A549 (cell line): Measurements from ENCODE around the gene MARCHF9. TPM values are rescaled to one million over a fixed set of nuclear protein-coding genes. Genes with fewer than 3 reads are reported as not detected.
"Not testable (repeated sequence)": the region's sequence is repeated elsewhere in the genome, so short reads cannot be mapped to it uniquely, and the experiment has no call there.

Source experiments
- ATAC-seq, 2 experiments: fragments of 200-7000 bp in 1 of 2; fragments of >200 bp in 1 of 2; cut with Nextera tagmentation in 1 of 2; cut with Tn5 transposase in 1 of 2; 3 replicates each; pipeline versions ENCODE4 v1.8.0 to v1.9.1; 2018 to 2020; ENCODE audit warnings: mild to moderate bottlenecking in 1 of 2, moderate library complexity in 1 of 2
- CTCF ChIA-PET: fragments of 300-600 bp; sonication (Branson Sonifier 250); formaldehyde crosslinking; extraction: SDS; loops from one replicate; lab custom pipeline; 2021; ENCODE audit warnings: antibody characterized with exemption, inconsistent platforms; lab: Yijun Ruan, JAX
- POLR2A ChIA-PET: fragments of 350-600 bp; formaldehyde crosslinking; extraction: SDS; loops from one replicate; lab custom pipeline; 2021; ENCODE audit warnings: antibody characterized with exemption, inconsistent platforms; lab: Yijun Ruan, JAX
- DNase-seq, 2 experiments: peaks; one replicate each; pipeline versions ENCODE4 v3.0.0 to v3.0.0-alpha.2; 2011 to 2016; ENCODE audit warnings: low read depth in 1 of 2, low spot score in 1 of 2
- FAIRE-seq: peaks from 2 replicates; lab custom pipeline; 2011; peaks lifted over from hg19 to GRCh38; lab: Jason Lieb, UNC
- H3K27ac ChIP-seq, 2 experiments: fragments of >200 bp; sonication (Bioruptor Twin); formaldehyde crosslinking; 3 replicates each; pipeline ENCODE4 v1.5.1; 2016 to 2017
- H3K4me1 ChIP-seq: fragments of >200 bp; sonication (Bioruptor Twin); formaldehyde crosslinking; 3 replicates; pipeline ENCODE4 v1.6.1; 2016
- H3K4me2 ChIP-seq: fragments of >200 bp; sonication (Bioruptor Twin); formaldehyde crosslinking; 3 replicates; pipeline ENCODE4 v1.6.1; 2016
- H3K4me3 ChIP-seq: fragments of >200 bp; sonication (Bioruptor Twin); formaldehyde crosslinking; 3 replicates; pipeline ENCODE4 v1.5.1; 2016
- H3K9me3 ChIP-seq: fragments of >200 bp; sonication (Bioruptor Twin); formaldehyde crosslinking; 3 replicates; pipeline ENCODE4 v1.6.1; 2016
- BCL3 ChIP-seq: fragments of >200 bp; sonication (Bioruptor Twin); formaldehyde crosslinking; IDR thresholded peaks from 3 replicates; pipeline ENCODE4 v1.6.1; 2016
- CBX2 ChIP-seq: fragments of 200-600 bp; sonication (generic); IDR thresholded peaks from 2 replicates; pipeline ENCODE4 v1.6.1; 2016; ENCODE audit warnings: low read depth, mild to moderate bottlenecking, borderline replicate concordance
- CHD2 ChIP-seq: fragments of 150-350 bp; IDR thresholded peaks from 2 replicates; pipeline ENCODE4 v1.6.1; 2014; ENCODE audit warnings: low read length; ENCODE audit not compliant: partially characterized antibody
- CHD4 ChIP-seq: fragments of 200-600 bp; sonication (generic); IDR thresholded peaks from 2 replicates; pipeline ENCODE4 v1.6.1; 2016; ENCODE audit warnings: antibody characterized with exemption, mild to moderate bottlenecking, borderline replicate concordance
- EHMT2 ChIP-seq: fragments of 200-600 bp; sonication (generic); IDR thresholded peaks from 2 replicates; pipeline ENCODE4 v1.6.1; 2016; ENCODE audit warnings: antibody characterized with exemption, low read depth, mild to moderate bottlenecking, moderate library complexity
- EP300 ChIP-seq, 2 experiments: fragments of >200 bp; sonication (Bioruptor Twin); formaldehyde crosslinking; IDR thresholded peaks; 2 replicates in 1 of 2; 3 replicates in 1 of 2; pipeline ENCODE4 v1.6.1; 2016 to 2017
- ESRRA ChIP-seq: fragments of 150-350 bp; IDR thresholded peaks from 2 replicates; pipeline ENCODE4 v1.6.1; 2014; ENCODE audit warnings: mild to moderate bottlenecking, low read length, borderline replicate concordance
- FOSL2 ChIP-seq, 2 experiments: fragments of 450-650 bp in 1 of 2; fragments of >200 bp in 1 of 2; sonication (Bioruptor Twin) in 1 of 2; formaldehyde crosslinking; IDR thresholded peaks; 2 replicates each; pipeline versions ENCODE4 v1.5.0 to v1.6.1; 2016 to 2020; ENCODE audit warnings: mild to moderate bottlenecking in 1 of 2, moderate library complexity in 1 of 2
- HOXB13 ChIP-seq: fragments of 250-450 bp; sonication (Bioruptor Pico); IDR thresholded peaks from 2 replicates; pipeline ENCODE4 v1.5.0; 2020; ENCODE audit warnings: low read depth, mild to moderate bottlenecking, moderate library complexity
- HOXB5 ChIP-seq: fragments of 250-450 bp; sonication (Bioruptor Pico); IDR thresholded peaks from 2 replicates; pipeline ENCODE4 v1.5.0; 2020; ENCODE audit warnings: mild to moderate bottlenecking, moderate library complexity
- MAFK ChIP-seq: fragments of 450-650 bp; IDR thresholded peaks from 2 replicates; pipeline ENCODE4 v1.6.1; 2014; ENCODE audit not compliant: partially characterized antibody
- NFE2L2 ChIP-seq: fragments of 150-350 bp; conservative IDR thresholded peaks from 2 replicates; pipeline ENCODE4 v1.6.1; 2014; ENCODE audit warnings: low read length
- PHF8 ChIP-seq: fragments of 200-600 bp; sonication (generic); IDR thresholded peaks from 2 replicates; pipeline ENCODE4 v1.6.1; 2016; ENCODE audit warnings: low read depth, mild to moderate bottlenecking, antibody characterized with exemption, moderate library complexity, borderline replicate concordance
- POLR2A ChIP-seq: IDR thresholded peaks from 2 replicates; pipeline ENCODE4 v1.6.1; 2012; ENCODE audit warnings: mild to moderate bottlenecking, low read length
- SMC3 ChIP-seq: fragments of >200 bp; sonication (Bioruptor Twin); formaldehyde crosslinking; IDR thresholded peaks from 3 replicates; pipeline ENCODE4 v1.6.1; 2018; ENCODE audit warnings: inconsistent platforms
- SREBF2 ChIP-seq: fragments of 450-650 bp; IDR thresholded peaks from 2 replicates; pipeline ENCODE4 v1.6.1; 2014; ENCODE audit warnings: mild to moderate bottlenecking, moderate library complexity
- TFCP2L1 ChIP-seq: fragments of 250-450 bp; sonication (Bioruptor Pico); IDR thresholded peaks from 2 replicates; pipeline ENCODE4 v1.5.0; 2021; ENCODE audit warnings: mild to moderate bottlenecking
- TP53 ChIP-seq: fragments of 250-450 bp; sonication (Bioruptor Pico); IDR thresholded peaks from 2 replicates; pipeline ENCODE4 v1.5.0; 2021; ENCODE audit warnings: mild to moderate bottlenecking, moderate library complexity
- ZC3H11A ChIP-seq: fragments of 450-650 bp; IDR thresholded peaks from 2 replicates; pipeline ENCODE4 v1.6.1; 2014; ENCODE audit warnings: antibody characterized with exemption, mild to moderate bottlenecking
- ZFP36 ChIP-seq: fragments of 450-650 bp; IDR thresholded peaks from 2 replicates; pipeline ENCODE4 v1.6.1; 2014; ENCODE audit warnings: borderline replicate concordance; ENCODE audit not compliant: partially characterized antibody
- WGBS: methylation state at CpG from one replicate; pipeline ENCODE4 v1.1.6; 2017; ENCODE audit errors: missing lambda C conversion rate; 5-methylcytosine and 5-hydroxymethylcytosine counted together
- polyA plus RNA-seq, 4 experiments: library from polyadenylated mRNA; depleted of rRNA in 3 of 4; stranded (reverse); fragments of >200 nt; fragmentation: RNase III in 1 of 4; extraction: RNeasy Plus Mini Kit Qiagen cat#74134 plus additional on column Dnase treatment in 1 of 4; gene quantifications; 2 replicates in 3 of 4; 3 replicates in 1 of 4; pipeline ENCODE4 v1.2.3, GENCODE V29; 2011 to 2017
- TF ChIP-seq, protein P1 (sequence below): IDR thresholded peaks from 2 replicates; pipeline ENCODE4 v1.6.1; 2012
- TF ChIP-seq, protein P2 (sequence below): fragments of >200 bp; sonication (Bioruptor Twin); formaldehyde crosslinking; IDR thresholded peaks from 2 replicates; pipeline ENCODE4 v1.6.1; 2016
- TF ChIP-seq, protein P3 (sequence below): fragments of 200-600 bp; sonication (generic); IDR thresholded peaks from 2 replicates; pipeline ENCODE4 v1.6.1; 2016; ENCODE audit warnings: antibody characterized with exemption, mild to moderate bottlenecking, moderate library complexity

The MARCHF9 gene
- polyA plus RNA-seq, 2 of the 4 experiments (the other 2 are of a cell fraction): 6.8 to 7.2 TPM

DNA sequence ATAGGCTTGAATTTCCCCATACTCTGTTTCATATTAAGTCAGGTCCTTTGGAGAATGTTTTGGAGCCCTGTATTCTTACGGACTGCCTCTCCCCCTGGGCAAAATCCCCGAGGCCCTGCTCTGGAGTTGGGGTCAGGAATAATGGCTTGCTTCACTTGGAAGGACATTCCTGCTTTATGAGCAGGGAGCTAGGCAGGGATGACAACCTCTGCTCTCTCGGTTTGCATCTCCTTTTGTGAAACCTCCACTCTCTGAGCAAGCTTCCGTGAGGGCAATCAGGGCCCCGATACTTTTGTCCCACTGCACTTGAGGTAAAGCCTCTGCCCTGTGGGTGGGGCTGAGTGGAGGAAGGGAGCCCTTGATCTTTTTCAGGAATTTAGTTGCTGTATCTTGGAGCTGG lies 41.7 kb upstream of the MARCHF9 start:
- FAIRE-seq: no peak
- WGBS: 67% methylated on average over 5 of the region's 5 CpGs
- no peak for TF ChIP-seq TFCP2L1 (CRISPR knock-in tag)
- TF ChIP-seq, protein P1, sequence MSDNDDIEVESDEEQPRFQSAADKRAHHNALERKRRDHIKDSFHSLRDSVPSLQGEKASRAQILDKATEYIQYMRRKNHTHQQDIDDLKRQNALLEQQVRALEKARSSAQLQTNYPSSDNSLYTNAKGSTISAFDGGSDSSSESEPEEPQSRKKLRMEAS: no peak
- no peak for TF ChIP-seq EP300 (IDR thresholded peaks at IDR 0.05)
- TF ChIP-seq ZC3H11A: no peak
- no peak for TF ChIP-seq MAFK
- TF ChIP-seq HOXB13 (CRISPR knock-in tag): no peak
- no peak for TF ChIP-seq FOSL2 (IDR thresholded peaks at IDR 0.05)
- no peak for TF ChIP-seq FOSL2 (CRISPR knock-in tag; IDR thresholded peaks at IDR 0.05)
- no peak for TF ChIP-seq HOXB5 (CRISPR knock-in tag)
- TF ChIP-seq NFE2L2: no peak
- TF ChIP-seq, protein P2, sequence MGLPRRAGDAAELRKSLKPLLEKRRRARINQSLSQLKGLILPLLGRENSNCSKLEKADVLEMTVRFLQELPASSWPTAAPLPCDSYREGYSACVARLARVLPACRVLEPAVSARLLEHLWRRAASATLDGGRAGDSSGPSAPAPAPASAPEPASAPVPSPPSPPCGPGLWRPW: no peak
- TF ChIP-seq PHF8: no peak
- no peak for TF ChIP-seq BCL3
- TF ChIP-seq, protein P3, sequence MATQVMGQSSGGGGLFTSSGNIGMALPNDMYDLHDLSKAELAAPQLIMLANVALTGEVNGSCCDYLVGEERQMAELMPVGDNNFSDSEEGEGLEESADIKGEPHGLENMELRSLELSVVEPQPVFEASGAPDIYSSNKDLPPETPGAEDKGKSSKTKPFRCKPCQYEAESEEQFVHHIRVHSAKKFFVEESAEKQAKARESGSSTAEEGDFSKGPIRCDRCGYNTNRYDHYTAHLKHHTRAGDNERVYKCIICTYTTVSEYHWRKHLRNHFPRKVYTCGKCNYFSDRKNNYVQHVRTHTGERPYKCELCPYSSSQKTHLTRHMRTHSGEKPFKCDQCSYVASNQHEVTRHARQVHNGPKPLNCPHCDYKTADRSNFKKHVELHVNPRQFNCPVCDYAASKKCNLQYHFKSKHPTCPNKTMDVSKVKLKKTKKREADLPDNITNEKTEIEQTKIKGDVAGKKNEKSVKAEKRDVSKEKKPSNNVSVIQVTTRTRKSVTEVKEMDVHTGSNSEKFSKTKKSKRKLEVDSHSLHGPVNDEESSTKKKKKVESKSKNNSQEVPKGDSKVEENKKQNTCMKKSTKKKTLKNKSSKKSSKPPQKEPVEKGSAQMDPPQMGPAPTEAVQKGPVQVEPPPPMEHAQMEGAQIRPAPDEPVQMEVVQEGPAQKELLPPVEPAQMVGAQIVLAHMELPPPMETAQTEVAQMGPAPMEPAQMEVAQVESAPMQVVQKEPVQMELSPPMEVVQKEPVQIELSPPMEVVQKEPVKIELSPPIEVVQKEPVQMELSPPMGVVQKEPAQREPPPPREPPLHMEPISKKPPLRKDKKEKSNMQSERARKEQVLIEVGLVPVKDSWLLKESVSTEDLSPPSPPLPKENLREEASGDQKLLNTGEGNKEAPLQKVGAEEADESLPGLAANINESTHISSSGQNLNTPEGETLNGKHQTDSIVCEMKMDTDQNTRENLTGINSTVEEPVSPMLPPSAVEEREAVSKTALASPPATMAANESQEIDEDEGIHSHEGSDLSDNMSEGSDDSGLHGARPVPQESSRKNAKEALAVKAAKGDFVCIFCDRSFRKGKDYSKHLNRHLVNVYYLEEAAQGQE: no peak
- no peak for TF ChIP-seq TP53 (CRISPR knock-in tag)
- TF ChIP-seq CHD4: no peak
- TF ChIP-seq, all 56 proteins: peak for 0
- H3K4me2 ChIP-seq: no peak overlapping the region
- POLR2A ChIA-PET: no interaction called here
- no peaks in the 10 kb centered on the region for H3K4me1 ChIP-seq
- no peak overlapping the region for H3K4me3 ChIP-seq
- CTCF ChIA-PET: interaction anchor here (0.6 to 2.6 kb wide), 7 partner anchors 10 to 130 kb away, joined by 3 to 16 read pairs (median 3); partner anchors contain the start of gene OS9
- DNase-seq (no peak), ATAC-seq (no peak)
- no peaks in the 10 kb centered on the region for H3K9me3 ChIP-seq
- no peak overlapping the region for H3K27ac ChIP-seq

- H3K4me2 ChIP-seq, H3K9me3 ChIP-seq, ATAC-seq, H3K27ac ChIP-seq, DNase-seq, POLR2A ChIA-PET, FAIRE-seq, H3K4me3 ChIP-seq, H3K4me1 ChIP-seq: not testable (repeated sequence)
- CTCF ChIA-PET: interaction anchor here (0.6 to 2.9 kb wide), 5 partner anchors 11 to 1329 kb away, joined by 3 to 23 read pairs (median 3); no protein-coding TSS in a partner anchor
- WGBS: 94% methylated on average over 6 of the region's 6 CpGs
Observed at GRCh38 chr12:57715036-57715748, 39.7 kb upstream of the MARCHF9 start.

DNA sequence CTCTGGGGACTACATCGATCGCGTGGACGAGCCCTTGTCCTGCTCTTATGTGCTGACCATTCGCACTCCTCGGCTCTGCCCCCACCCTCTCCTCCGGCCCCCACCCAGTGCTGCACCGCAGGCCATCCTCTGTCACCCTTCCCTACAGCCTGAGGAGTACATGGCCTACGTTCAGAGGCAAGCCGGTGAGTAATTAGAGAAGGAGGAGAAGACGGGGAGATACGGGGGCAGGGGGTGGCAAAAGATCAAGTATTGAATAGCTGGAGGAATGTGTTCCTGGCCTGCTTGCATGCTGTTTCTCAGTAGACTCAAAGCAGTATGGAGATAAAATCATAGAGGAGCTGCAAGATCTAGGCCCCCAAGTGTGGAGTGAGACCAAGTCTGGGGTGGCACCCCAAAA lies 39.1 kb upstream of the MARCHF9 start:
- Histone ChIP-seq H3K9me3 (no peaks in the 10 kb centered on the region), H3K4me2 (no peak overlapping the region), H3K27ac (no peak overlapping the region), H3K4me3 (no peak overlapping the region), H3K4me1 (no peaks in the 10 kb centered on the region)
- ATAC-seq (no peak), DNase-seq (no peak), FAIRE-seq (no peak)
- ChIA-PET CTCF (interaction anchor here (0.6 to 2.9 kb wide), 4 partner anchors 10 to 1330 kb away, joined by 3 to 23 read pairs (median 3); no protein-coding TSS in a partner anchor), POLR2A (no interaction called here)
- TF ChIP-seq EHMT2: no peak
- no peak for TF ChIP-seq ZFP36
- TF ChIP-seq FOSL2 (IDR thresholded peaks at IDR 0.05): no peak
- no peak for TF ChIP-seq FOSL2 (CRISPR knock-in tag; IDR thresholded peaks at IDR 0.05)
- no peak for TF ChIP-seq SMC3
- TF ChIP-seq POLR2A: no peak
- no peak for TF ChIP-seq TP53 (CRISPR knock-in tag)
- TF ChIP-seq EP300 (IDR thresholded peaks at IDR 0.05): no peak
- no peak for TF ChIP-seq CHD2
- TF ChIP-seq SREBF2: no peak
- TF ChIP-seq, protein P3: no peak
- TF ChIP-seq CBX2: no peak
- TF ChIP-seq ESRRA: no peak
- WGBS: 94% methylated on average over 12 of the region's 12 CpGs
